Vagina (tissue), 2 donors: ENCODE measurements around the gene CRTC1.

ENCODE experiments used
- POLR2A ChIP-seq, 2 donors: fragments of 450-650 bp; IDR thresholded peaks; one replicate each; pipeline ENCODE4 v1.6.1; 2017; ENCODE audit warnings: antibody characterized with exemption in 2 of 2, mild to moderate bottlenecking in 2 of 2, moderate library complexity in 2 of 2
- TF ChIP-seq, protein P1 (sequence below), 3 experiments: fragments of 450-650 bp in 2 of 3; fragments of 200-600 bp in 1 of 3; sonication (generic) in 1 of 3; IDR thresholded peaks; one replicate each; pipeline ENCODE4 v1.5.1; 2017 to 2019; ENCODE audit warnings: antibody characterized with exemption in 3 of 3, mild to moderate bottlenecking in 2 of 3, moderate library complexity in 2 of 3

- no peak for TF ChIP-seq POLR2A (IDR thresholded peaks at IDR 0.05)
- TF ChIP-seq, protein P1, sequence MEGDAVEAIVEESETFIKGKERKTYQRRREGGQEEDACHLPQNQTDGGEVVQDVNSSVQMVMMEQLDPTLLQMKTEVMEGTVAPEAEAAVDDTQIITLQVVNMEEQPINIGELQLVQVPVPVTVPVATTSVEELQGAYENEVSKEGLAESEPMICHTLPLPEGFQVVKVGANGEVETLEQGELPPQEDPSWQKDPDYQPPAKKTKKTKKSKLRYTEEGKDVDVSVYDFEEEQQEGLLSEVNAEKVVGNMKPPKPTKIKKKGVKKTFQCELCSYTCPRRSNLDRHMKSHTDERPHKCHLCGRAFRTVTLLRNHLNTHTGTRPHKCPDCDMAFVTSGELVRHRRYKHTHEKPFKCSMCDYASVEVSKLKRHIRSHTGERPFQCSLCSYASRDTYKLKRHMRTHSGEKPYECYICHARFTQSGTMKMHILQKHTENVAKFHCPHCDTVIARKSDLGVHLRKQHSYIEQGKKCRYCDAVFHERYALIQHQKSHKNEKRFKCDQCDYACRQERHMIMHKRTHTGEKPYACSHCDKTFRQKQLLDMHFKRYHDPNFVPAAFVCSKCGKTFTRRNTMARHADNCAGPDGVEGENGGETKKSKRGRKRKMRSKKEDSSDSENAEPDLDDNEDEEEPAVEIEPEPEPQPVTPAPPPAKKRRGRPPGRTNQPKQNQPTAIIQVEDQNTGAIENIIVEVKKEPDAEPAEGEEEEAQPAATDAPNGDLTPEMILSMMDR (IDR thresholded peaks at IDR 0.05), result no peak
Observed at GRCh38 chr19:18735752-18736151, 52.3 kb downstream of the CRTC1 start.
